Umbilical cord (tissue), 2 donors: ENCODE results near the gene ATIC. TPM values are rescaled to one million over a fixed set of nuclear protein-coding genes. Genes with fewer than 3 reads are reported as not detected.
"Not testable (repeated sequence)": the region's sequence is repeated elsewhere in the genome, so short reads cannot be mapped to it uniquely, and the experiment has no call there.

Experiments used
- DNase-seq: peaks from one replicate; pipeline ENCODE4 v3.0.0-alpha.2; 2015; ENCODE audit warnings: low spot score
- total RNA-seq: library from RNA; depleted of rRNA; stranded (reverse); fragments of >200 nt; gene quantifications from one replicate; pipeline ENCODE4 v1.2.3, GENCODE V29; 2014; ENCODE audit warnings: low replicate concordance; ENCODE audit not compliant: insufficient read depth

Gene ATIC
- total RNA-seq, result 5.3 TPM

- DNase-seq, result peak; percentile 94
These were observed at the start of gene ATIC for GRCh38 chr2:215311625-215312396. ATIC (plus strand) TSS chr2:215312059; CDS start chr2:215312143, 84 bp downstream.

- no peak for DNase-seq
These were observed 49.6 kb upstream of the ATIC start for GRCh38 chr2:215262303-215262702.

- no peak for DNase-seq
These were observed 49.0 kb upstream of the ATIC start for GRCh38 chr2:215262741-215263362.

GRCh38 chr2:215264374-215264773, 47.5 kb upstream of the ATIC start:
- DNase-seq, result no peak

- peak; percentile 90 for DNase-seq
These were observed 42.3 kb upstream of the ATIC start for GRCh38 chr2:215269397-215270117.

GRCh38 chr2:215270118-215270451, 41.8 kb upstream of the ATIC start:
- DNase-seq, result no peak

- DNase-seq, result no peak
These were observed 40.4 kb upstream of the ATIC start for GRCh38 chr2:215271446-215271845.

GRCh38 chr2:215272918-215273317, 38.9 kb upstream of the ATIC start:
- DNase-seq, result no peak

GRCh38 chr2:215274829-215275228, 37.0 kb upstream of the ATIC start:
- DNase-seq, result no peak

GRCh38 chr2:215275824-215276223, 36.0 kb upstream of the ATIC start:
- DNase-seq, result no peak

- no peak for DNase-seq
These were observed 33.9 kb upstream of the ATIC start for GRCh38 chr2:215277944-215278343.

- DNase-seq, result no peak
These were observed 31.5 kb upstream of the ATIC start for GRCh38 chr2:215280326-215280725.

- no peak for DNase-seq
These were observed 28.6 kb upstream of the ATIC start for GRCh38 chr2:215283221-215283620.

GRCh38 chr2:215286309-215286708, 25.6 kb upstream of the ATIC start:
- DNase-seq, result no peak

- no peak for DNase-seq
These were observed 23.6 kb upstream of the ATIC start for GRCh38 chr2:215288112-215288815.

GRCh38 chr2:215290980-215291599, 20.8 kb upstream of the ATIC start:
- DNase-seq, result peak; percentile 46

- no peak for DNase-seq
These were observed 18.0 kb upstream of the ATIC start for GRCh38 chr2:215293879-215294278.

GRCh38 chr2:215299337-215299859, 12.5 kb upstream of the ATIC start:
- no peak for DNase-seq

- no peak for DNase-seq
These were observed 9.9 kb upstream of the ATIC start for GRCh38 chr2:215301994-215302393.

GRCh38 chr2:215311259-215311624, 617 bp upstream of the ATIC start:
- not testable (repeated sequence) for DNase-seq

- DNase-seq, result no peak
These were observed 1.4 kb downstream of the ATIC start for GRCh38 chr2:215313255-215313613.
